NCI-H510A treated with DMSO at 0.1 percent for 48 hours (cell line): ENCODE results near the gene CIRBP.
"Not testable (repeated sequence)": the region's sequence is repeated elsewhere in the genome, so short reads cannot be mapped to it uniquely, and the experiment has no call there.

Experiments
- DNase-seq: peaks from one replicate; lab custom pipeline; 2025; lab: John Stamatoyannopoulos, UW

The CIRBP gene

DNA sequence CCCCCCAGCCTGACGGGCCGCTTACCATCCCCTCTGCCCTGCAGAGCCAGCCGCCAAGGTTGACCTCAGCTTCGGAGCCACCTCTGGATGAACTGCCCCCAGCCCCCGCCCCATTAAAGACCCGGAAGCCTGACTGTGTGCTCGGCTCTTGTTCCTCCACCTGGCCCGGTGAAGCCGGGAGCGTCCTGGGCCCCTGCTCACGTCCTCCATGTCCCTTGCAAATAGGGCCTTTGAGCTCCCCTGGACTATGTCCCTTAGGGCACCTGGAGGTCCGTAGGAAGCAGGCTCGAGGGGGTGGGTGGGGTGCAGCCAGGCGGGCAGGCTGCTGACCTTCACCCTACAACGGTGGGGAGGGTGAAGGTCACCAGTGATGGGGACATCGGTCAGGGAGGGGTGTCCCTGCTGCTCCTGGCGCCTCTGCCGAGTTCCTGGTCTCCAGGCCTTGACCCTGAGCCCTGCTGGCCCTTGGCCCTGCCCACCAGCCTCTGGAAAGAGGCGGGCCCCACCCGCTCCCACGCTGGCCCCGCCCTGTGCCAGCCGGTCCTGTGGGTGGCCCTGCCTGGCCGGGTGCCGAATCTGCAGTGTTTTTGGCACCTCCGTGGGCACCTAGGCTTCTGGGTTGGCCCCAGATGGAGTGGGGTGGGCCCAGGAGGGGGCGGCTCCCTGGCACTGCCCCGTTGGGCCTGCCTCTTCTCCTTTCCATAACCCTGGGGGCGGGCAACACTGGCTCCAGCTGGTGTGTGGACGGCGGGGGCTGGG is 24.3 kb upstream of the CIRBP start:
- DNase-seq = no peak

DNA sequence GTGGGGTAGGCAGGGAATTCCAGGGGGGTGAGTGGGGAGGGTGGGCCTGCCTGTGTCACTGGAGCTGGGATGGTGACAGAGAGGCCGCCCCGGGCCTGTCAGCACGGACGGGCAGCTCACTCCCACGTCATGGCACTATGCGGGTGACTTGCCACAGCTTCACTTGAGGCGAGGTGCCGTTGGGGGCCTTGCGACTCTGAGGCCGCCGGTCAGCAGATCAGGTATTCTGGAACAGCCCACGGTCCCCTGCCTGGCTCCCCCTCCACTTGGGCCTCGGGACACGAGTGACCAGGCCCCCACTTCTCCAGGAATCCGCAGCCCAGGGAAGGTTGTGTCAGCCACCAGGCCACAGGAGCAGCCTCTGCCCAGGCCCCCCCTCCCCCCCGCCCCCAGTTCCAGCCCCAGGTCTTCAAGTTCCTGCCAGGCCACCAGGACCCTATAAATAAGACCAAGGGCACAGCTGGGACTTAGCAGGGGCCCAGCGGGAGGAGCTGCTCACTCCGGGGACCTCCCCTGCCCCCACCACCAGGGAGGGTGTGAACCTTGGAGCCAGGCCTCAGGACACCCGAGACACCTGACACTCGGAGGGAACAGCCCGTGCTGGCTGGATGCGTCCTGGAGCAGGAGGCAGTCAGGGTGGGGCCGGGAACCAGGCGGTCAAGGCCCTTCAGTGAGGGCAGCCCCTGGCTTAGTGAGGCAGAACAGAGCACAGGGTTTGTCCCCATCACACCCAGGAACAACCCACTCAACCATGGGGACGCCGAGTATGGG is 23.5 kb upstream of the CIRBP start:
- no peak for DNase-seq

DNA sequence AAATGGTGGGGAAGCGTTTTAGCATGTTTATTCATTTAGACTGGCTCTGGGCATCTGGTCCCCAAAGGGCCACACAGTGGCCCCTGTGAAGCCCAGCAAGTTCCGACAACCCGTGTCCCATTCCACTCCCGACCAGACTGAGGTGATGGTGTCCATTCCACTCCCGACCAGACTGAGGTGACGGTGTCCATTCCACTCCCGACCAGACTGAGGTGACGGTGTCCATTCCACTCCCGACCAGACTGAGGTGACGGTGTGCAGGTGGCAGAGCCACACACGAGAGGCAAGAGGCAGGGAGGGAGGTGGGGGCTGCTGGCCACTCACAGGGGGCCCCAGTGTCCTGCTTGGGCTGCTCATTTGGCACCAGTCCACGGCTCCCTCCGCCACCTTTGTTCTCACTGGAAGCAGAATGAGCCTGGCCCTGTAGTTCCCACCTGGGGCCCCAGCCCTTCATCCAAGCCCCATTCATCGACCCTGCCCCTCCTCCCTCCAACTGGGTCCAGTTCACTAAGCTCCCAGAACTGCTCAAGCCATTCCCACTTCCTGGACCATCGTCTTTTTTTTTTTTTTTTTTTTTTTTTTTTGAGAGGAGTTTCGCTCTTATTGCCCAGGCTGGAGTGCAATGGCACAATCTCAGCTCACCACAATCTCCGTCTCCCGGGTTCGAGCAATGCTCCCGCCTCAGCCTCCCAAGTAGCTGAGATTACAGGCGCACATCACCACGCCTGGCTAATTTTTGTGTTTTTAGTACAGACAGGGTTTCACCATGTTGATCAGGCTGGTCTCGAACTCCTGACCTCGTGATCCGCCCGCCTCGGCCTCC is 22.7 kb upstream of the CIRBP start:
- DNase-seq = not testable (repeated sequence)

DNA sequence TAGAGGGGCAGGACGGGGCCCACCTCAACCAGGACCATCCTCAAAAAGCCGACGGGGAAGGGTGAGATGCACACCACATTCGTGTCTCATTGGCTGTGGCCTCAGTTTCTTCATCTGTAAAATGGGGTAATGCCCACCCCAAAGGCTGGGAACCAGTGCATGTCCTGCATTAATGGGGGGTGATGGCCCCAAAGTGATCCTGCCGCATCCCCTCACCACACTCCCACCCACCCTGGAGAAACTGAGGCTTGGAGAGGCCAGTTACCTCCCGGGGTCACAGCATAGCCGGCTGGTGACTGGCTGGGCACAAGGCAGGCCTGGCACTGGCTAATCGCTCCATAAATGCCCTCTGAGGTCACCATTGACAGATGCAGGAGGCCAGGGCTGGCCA is 21.4 kb upstream of the CIRBP start:
- no peak for DNase-seq

DNA sequence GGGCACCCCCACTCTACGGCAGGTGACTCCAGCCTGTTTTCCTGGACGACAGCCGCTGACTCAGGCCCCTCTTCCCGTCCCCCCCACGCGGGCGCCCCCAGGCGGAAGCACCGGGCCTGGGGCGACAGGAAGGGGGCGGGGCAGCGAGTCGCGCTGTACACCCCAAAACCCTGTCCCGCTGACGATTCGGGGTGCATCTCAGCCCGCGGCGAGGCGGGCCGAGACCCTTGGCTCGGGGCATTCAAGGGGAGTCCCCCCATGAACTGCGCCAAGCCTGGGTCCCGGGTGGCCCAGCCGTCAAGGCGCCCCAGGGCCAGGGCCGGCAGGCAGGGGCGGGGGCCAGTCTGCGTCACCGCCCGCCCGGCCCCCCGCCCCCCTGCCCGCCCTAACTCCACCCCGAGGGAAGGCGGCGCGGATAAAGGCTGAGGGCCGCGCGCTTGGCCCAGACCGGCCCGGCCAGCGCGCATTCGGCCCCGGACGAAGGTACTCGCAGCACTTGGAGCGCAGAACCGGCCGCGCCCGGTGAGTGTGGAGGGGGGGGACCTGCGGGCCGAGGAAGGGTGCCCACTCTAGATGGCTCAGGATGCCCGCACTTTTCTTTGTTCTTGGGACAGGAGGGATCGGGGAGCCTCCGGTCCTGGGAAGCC is 20.9 kb upstream of the CIRBP start, which contains the start of gene MIDN:
Gene MIDN, plus strand, starts transcription at position 445 of the 647 bp plus-strand sequence. CDS start 1,714 bp downstream, outside the sequence.
- peak; percentile 54 for DNase-seq

DNA sequence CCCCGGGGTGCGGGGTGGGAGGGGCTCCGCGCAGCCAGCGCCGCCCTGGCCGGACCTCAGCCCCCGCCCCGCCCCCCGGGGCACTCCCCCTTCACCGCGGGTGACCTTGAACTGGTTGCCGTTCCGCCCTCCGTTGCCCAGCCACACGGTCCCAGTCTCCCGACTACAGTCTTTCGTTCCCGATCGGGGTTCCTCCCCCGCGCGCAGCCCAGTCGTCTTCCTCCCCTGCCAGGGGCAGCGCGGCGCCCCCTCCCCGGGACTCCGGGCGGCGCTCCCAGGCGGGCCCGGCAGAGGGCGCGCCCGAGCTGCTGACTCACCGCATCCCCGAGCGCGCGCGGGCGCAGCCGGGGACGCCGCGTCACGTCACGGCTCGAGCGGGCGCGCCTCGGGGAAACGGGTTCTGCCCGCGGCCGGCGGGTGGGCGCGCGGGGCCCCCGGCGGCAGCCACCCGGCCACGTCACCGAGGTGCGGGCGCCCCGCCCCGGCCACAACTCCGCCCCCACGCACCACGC is 20.3 kb upstream of the CIRBP start:
- DNase-seq = peak; percentile 54

DNA sequence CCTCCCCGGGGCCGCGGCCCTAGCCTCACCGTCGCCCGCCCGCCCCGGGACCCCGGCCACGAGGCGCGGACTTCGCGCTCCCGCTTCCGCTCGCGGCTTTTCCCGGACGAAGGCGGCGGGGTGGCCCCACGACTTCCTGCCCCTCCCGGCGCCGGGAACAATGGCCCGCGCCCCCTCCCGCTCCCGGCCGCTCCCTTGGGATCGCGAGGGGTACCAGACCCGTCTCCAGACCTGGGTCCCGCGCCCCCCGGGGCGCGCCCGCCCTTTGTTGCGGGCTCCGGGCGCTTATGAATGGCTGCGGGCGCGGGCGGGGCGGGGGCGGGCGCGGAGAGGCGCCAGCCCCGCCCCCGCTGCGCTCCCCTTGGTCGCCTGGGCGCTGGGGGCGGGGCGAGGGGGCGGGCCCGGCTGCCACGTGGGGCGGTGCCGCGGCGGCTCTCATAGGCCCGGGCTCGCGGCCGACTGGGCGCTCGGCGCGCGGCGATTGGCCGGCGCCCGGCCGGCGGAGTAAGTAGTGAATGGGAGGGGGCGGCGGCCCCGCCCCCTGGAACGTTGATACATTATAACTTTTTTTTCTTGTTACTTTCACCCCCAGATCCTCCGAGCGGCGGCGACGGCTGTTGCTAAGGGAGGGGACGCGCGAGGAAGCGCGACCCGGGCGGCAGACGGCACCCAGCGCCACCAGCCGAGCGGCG is 19.7 kb upstream of the CIRBP start:
- DNase-seq = peak; percentile 67

DNA sequence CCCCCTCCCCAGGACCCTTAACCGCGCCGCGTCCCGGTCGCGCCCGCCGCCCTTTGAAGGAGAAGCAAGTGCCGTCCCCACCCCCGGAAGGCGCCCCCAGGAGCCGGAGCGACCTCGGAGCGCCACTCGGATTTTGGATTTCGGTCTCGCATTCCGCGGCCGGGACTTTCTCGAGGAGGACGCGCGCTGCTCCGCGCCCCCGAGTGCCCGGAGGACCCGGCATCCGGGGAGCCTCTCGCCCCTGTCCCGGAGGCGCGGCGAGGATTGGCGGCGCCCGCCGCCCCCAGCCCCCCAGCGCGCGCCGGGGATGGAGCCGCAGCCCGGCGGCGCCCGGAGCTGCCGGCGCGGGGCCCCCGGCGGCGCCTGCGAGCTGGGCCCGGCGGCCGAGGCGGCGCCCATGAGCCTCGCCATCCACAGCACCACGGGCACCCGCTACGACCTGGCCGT is 19.1 kb upstream of the CIRBP start:
- no peak for DNase-seq

DNA sequence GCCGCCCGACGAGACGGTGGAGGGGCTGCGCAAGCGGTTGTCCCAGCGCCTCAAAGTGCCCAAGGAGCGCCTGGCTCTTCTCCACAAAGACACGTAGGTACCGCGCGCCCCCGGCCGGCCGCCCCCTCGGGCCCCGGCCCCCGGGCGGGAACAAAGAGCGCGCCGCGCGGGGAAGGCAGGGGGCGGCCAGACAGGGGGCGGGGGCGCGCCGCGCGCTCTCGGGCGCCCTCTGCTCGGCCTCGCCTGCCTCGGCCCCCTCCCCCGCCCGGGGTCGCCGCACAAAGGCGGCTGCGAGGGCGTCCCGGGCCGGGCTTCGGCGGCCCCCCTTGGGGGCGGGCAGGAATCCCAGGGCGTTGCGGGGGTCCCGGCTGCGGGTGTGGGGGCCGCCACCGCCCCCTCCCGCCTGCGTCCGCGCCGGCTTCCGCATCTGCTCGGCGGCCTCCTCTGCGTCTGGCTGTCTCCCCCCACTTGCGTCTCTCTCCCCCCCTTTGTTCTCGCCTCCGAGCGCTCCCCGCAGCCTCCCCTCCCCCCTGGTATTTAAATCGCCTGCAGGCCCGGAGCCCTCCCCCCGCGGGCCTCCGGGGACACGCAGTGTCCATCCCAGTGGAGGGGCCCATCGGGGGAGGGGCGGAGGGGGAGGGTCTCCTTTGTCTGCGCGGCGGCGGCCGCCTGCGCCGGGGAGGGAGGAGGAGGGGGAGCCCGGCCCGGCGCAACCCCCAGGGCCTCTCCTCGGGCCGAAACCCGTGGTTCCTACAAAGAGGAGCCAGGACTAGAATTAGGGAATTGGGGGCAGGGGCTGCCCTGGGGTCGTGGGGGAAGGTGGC is 18.5 kb upstream of the CIRBP start:
- no peak for DNase-seq

DNA sequence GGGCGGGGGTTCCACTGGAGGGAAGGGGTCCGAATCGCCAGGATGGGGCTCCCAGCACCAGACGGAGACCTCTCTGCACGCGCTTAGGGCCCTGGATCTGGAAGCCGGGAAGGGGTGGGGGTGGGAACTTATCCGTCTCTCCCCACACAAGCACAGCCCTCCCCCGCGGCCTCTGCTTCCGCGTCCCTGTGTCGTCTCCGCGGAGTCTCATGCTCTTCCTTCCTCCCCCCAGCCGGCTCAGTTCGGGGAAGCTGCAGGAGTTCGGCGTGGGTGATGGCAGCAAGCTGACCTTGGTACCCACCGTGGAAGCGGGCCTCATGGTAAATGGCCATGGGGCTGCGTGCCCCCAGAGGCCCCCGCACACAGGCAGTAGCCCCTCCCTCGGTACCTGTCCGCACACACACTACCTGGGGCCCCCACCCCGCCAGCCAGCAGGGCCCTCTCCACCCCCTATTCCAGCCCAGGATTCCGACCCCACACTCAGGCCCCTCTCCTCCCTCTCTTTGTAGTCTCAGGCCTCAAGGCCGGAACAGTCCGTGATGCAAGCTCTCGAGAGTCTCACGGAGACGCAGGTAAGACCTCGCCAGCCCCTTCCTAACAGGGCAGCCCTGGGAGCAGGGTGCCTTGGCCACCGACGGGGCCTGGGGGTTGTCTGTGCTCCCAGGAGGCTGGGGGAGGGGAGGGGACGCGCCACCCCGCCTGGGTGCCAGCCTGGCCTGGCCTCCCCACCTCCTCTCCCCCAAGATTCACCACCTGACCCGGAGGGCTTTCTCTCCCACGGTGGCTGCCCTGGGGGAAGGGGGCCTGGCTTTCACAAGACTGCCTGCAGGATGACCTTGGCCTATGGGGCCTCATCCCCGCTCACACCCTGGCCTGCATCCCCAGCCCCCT is 17.6 kb upstream of the CIRBP start:
- DNase-seq = no peak

DNA sequence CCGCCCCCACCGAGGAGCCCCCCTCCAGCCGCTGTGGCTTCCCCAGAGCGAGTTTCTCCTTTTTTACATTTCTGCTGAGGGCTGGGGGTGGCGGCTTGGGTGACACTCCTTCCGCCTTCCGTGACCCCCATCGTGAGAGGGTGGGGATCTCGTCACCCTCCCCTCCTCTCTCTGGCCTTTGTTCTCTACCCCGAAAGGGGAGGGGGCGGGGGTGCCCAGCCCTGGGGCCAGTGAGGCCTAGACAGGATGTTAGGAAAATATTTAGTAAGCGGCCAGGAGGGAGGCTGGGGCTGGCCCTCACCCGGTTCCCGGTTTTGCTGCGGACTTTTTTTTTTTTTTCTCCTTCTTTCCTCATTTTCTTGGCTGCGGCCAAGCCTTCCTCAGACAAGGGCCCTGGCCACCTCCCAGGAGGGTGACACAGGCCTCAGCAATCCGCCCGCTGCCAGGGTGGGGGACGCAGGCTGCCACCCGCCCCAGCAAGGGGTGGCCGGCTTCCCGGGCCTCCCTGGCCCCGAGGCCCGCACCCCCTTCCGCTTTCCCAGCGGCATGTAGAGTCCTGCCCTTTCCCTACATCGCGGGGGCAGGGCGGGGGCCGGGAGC is 16.8 kb upstream of the CIRBP start:
- no peak for DNase-seq

DNA sequence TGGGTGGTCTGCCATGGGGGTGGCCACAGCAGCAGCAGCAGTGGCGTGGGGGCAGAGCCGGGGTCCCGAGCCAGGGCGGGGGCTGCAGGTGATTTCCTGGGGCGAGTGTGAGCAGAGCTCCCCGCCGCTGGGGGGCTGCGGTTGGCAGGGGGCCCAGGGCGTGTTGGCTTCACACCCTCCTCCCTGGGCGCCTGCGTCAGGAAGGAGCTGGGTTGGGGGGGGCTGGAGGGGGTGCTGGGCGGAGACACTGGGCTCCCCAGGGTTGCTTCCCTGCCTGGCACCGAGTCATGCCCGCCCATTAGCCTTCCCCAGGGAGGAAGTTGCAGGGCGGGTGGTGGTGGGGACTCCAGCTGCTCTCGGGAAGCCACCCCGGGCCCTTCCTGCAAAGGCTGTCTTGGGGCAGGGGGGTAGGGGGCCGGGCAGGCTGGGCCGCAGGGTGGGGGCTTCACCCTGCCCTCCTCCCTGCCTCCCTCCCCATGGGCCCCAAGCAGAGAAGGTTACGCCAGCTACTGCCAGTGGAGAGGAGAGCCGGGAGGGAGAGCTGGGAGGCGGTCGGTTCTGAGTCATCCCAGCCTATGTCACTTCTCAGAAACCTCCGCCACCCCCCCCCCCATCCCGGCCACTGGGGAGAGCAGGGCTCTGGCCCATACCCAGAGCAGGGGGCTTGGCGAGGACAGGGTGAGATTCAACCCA is 16.2 kb upstream of the CIRBP start:
- no peak for DNase-seq

DNA sequence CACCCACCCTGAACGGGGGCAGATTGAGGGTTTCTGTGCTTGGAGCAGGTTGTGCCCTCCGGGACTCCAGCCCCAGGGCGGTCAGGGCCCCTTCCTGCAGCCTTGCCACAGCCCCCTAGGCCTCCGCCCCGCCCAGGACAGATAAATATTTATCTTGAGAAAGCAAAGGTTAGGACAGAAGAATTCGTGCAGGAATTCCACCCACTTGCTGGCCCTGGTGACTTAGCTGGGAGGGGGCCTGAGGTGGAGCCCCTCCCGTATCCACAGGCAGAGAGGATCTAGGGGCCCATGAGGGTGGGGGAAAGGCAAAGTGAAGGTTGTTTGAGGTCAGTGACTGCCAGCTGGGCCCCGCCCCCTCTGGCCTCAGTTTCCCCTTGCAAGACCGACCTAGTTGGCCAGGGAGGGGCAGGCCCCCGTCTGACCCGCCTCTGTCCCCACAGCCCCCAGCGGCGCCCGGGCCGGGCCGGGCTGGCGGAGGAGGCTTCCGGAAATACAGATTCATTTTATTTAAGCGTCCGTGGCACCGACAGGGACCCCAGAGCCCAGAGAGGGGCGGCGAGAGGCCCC is 15.5 kb upstream of the CIRBP start:
- no peak for DNase-seq

DNA sequence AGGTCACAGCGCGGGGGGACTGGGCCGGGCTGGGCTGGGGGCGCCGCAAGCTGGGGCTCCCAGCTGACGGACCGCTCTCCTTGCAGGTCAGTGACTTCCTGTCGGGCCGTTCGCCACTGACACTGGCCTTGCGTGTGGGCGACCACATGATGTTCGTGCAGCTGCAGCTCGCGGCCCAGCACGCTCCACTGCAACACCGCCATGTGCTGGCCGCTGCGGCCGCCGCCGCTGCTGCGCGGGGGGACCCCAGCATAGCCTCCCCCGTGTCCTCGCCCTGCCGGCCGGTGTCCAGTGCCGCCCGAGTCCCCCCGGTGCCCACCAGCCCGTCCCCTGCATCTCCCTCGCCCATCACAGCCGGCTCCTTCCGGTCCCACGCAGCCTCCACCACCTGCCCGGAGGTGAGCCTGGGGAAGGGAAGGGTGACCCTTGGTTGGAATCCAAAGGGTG is 15.0 kb upstream of the CIRBP start:
- no peak for DNase-seq

DNA sequence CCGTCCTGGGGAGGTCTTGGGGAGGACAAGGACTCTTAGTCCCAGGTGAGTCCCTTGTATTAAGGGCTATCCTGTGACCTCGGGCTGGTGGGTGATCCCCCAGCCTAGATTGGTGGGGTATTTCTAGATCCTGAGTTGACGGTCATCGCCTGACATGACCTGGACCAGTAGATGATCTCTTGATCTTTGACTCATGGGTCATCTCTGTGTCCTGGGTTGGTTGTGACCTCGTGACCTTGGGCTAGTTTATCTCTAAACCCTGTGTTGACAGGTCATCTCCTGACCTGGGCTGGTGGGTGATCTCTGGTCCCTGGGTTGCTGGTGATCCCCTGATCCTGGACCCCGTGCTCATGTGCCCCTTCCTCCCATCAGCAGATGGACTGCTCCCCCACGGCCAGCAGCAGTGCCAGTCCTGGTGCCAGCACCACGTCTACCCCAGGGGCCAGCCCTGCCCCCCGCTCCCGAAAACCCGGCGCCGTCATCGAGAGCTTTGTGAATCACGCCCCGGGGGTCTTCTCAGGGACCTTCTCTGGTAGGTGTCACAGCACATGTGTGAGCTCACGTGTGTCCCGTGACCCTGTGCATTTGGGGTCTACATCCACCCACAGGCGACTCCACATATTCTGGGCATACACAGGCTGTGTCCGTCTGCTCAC is 14.5 kb upstream of the CIRBP start:
- no peak for DNase-seq

DNA sequence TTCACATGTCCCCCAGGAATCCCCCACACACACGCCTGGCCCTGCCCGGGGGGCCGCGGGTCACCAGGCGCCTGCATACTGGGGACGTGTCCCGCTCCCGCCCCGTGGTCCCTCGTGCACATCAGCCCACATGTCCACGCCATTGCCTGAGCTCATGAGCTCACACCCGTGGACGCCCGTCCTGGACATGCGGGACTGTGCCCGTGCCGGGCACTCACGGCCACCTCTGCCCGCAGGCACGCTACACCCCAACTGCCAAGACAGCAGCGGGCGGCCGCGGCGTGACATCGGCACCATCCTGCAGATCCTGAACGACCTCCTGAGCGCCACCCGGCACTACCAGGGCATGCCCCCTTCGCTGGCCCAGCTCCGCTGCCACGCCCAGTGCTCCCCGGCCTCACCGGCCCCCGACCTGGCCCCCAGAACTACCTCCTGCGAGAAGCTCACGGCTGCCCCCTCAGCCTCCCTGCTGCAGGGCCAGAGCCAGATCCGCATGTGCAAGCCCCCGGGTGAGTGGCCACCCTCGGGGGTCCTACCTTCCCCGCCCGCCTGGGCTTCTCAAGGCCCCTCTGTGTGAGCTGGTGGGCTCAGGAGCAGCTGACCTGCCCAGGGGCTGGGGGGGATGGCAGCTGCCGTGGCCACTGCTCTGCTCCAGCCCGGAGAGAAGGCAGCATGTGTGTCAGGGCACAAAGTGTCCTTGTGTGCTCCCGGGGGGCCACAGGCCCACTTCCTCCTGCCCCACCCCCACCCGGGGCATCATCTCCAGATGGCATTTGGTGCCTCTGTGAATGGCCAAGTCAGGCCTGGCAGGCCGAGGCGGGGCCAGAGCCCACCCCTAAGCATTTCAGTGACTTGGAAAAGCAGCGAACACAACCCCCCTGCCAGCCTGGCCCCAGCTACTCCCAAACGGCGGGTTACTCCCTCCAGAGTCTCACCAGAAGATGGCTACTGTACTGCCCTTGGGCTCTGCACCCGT is 13.7 kb upstream of the CIRBP start:
- no peak for DNase-seq
